ENCODE measurements around the gene NINJ1.

NINJ1 gene

DNA sequence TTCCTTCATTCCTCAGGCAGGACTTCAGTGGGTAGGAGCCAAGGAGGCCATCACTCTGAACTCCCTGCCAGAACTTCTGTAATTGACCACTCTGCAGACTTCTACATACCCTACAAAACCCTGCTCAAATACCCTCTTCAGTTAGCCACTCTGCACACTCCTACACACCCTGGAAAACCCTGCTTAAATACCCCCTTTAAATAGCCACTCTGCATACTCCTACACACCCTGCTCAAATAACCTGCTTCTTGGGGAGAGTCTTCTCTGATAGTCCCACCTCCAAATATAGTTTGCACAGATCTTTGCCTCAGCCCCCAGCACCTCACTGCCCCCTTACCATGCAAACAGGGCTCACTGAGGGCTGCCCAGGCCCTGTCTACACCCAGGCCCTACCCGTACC lies 56.7 kb downstream of the NINJ1 start:
- TF ChIP-seq GATA2 (IDR thresholded peaks at IDR 0.05; ENCODE audit: low read depth, low read length) (no peak), GATA3 (IDR thresholded peaks at IDR 0.05; ENCODE audit: low read depth, low read length) (no peak)

DNA sequence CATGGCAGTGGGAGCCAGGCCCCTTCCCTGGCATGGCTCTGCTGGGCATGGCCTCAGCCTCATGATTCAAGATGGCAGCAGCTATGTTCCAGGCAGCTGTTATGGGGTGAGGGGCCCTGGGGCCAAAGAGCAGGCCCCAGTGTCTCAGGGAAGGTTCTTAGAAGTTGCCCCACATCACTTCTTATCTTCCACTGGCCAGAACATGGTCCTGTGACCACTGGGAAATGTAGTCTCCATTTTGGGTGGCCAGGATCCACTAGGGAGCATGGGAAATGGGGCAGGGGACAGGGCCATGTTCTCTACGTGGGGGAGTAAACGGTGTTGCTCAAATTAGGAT lies 57.3 kb downstream of the NINJ1 start:
- TF ChIP-seq GATA3 (IDR thresholded peaks at IDR 0.05; ENCODE audit: low read depth, low read length) = no peak
- TF ChIP-seq GATA2 (IDR thresholded peaks at IDR 0.05; ENCODE audit: low read depth, low read length) = no peak

DNA sequence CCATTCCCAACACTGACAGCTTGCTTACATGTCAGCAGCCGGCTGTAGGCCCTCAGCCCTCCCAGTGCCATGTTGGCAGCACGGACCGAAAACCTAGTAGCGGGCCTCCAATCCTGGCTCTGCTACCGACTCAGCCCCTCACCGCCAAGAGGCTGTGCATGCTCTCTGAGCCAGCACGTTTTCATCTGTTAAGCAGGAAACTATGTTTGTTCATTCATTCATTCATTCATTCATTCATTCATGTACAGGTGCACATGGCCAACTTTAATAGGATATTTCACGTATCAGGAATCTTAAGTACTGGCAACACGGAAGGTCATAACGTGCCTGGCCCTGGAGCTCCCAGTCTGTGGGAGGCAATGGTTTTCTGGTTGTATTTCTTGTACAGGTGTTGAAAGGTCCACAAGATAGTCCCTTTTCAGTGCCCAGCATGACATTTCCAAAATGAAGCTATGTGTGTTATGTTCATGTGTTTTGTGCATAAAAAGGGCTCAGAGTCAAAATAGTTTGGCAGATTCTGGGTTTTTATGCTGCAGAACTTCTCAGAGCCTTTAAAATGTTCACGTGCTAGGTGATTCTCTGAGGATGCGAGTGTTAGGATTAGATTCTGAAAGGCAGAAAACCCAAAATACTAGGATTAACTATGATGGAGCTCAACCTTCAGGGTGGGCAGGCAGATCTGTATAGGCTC lies 57.8 kb downstream of the NINJ1 start:
- TF ChIP-seq GATA3 (IDR thresholded peaks at IDR 0.05; ENCODE audit: low read depth, low read length) = no peak
- TF ChIP-seq GATA2 (IDR thresholded peaks at IDR 0.05; ENCODE audit: low read depth, low read length) = no peak

DNA sequence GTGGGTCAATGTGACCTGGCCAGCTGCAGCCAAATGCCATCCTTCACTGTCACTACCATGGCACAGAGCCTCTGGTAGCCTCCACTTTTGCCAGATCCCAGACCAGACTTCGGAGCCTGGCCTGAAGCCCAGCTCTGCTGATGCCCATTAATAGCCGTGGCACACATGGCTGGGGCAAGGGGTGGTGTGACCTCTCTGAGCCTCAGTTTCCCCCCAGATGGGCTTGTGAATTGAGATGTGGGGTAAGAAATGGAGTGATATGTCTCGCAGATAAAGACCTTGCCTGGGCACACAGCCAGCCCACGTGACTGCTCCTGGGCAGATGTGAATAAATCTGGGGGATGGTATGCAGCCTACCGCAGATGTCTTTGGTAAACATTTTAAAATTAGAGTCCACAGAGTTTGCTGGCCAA lies 61.7 kb downstream of the NINJ1 start:
- TF ChIP-seq GATA2 (IDR thresholded peaks at IDR 0.05; ENCODE audit: low read depth, low read length) (peak; percentile 47; the same call in 1 of the 2 replicates), GATA3 (IDR thresholded peaks at IDR 0.05; ENCODE audit: low read depth, low read length) (no peak)
